B cell (primary cell): ENCODE results near the gene KRTAP29-1. TPM values are rescaled to one million over a fixed set of nuclear protein-coding genes. Genes with fewer than 3 reads are reported as not detected.
A peak's percentile ranks its signal among the peaks of the same experiment; 100 is the strongest.
"Not testable (repeated sequence)": the region's sequence is repeated elsewhere in the genome, so short reads cannot be mapped to it uniquely, and the experiment has no call there.

Experiments used
- ATAC-seq: fragments of 200-7000 bp; cut with Tn5 transposase; one replicate; pipeline ENCODE4 v1.10.0; 2021; ENCODE audit warnings: low read depth, mild to moderate bottlenecking, moderate number of reproducible peaks, moderate library complexity
- CTCF ChIA-PET: fragments of 350-600 bp; sonication (Branson Sonifier 250); formaldehyde crosslinking; loops from one replicate; lab custom pipeline; 2021; ENCODE audit warnings: antibody characterized with exemption, inconsistent platforms; lab: Charles Lee
- POLR2A ChIA-PET: fragments of 350-600 bp; sonication (Branson Sonifier 250); formaldehyde crosslinking; loops from one replicate; lab custom pipeline; 2021; ENCODE audit warnings: antibody characterized with exemption; lab: Charles Lee
- DNase-seq: peaks from one replicate; pipeline ENCODE4 v3.0.0; 2013
- H2AFZ ChIP-seq: 2 replicates; pipeline ENCODE4 v1.6.1; 2012; ENCODE audit warnings: mild to moderate bottlenecking, low read depth, low read length; ENCODE audit not compliant: insufficient read depth, poor library complexity, severe bottlenecking
- H3K27ac ChIP-seq, 2 donors: 1 replicate in 1 of 2; 2 replicates in 1 of 2; pipeline ENCODE4 v1.5.1; 2012 to 2013; ENCODE audit warnings: low read length in 2 of 2, mild to moderate bottlenecking in 2 of 2, moderate library complexity in 1 of 2
- H3K27me3 ChIP-seq, 4 experiments: fragments of 200-600 bp in 1 of 4; sonication (generic) in 1 of 4; replicated peaks in 1 of 4; 1 replicate in 2 of 4; 2 replicates in 2 of 4; pipeline versions ENCODE4 v1.6.1 to v1.7.0; 2013 to 2016; ENCODE audit warnings: low read length in 3 of 4, mild to moderate bottlenecking in 2 of 4, mixed read lengths in 1 of 4, moderate library complexity in 1 of 4; ENCODE audit not compliant: insufficient read depth in 4 of 4, control insufficient read depth in 3 of 4; ENCODE audit errors: control extremely low read depth in 1 of 4
- H3K36me3 ChIP-seq, 2 experiments: replicated peaks in 1 of 2; 1 replicate in 1 of 2; 2 replicates in 1 of 2; pipeline versions ENCODE4 v1.6.1 to v1.7.1; 2013; ENCODE audit warnings: low read length in 1 of 2; ENCODE audit not compliant: insufficient read depth in 2 of 2, control insufficient read depth in 1 of 2; ENCODE audit errors: control extremely low read depth in 1 of 2, extremely low read depth in 1 of 2
- H3K4me1 ChIP-seq, 2 donors: fragments of 200-600 bp in 1 of 2; sonication (generic) in 1 of 2; 1 replicate in 1 of 2; 2 replicates in 1 of 2; pipeline versions ENCODE4 v1.5.1 to v1.6.1; 2013 to 2017; ENCODE audit warnings: low read length in 2 of 2; ENCODE audit not compliant: control insufficient read depth in 2 of 2, insufficient read depth in 2 of 2
- H3K4me2 ChIP-seq: replicated peaks from 2 replicates; pipeline ENCODE3; 2012; ENCODE audit warnings: mild to moderate bottlenecking, low read depth, low read length; ENCODE audit not compliant: poor library complexity, severe bottlenecking
- H3K4me3 ChIP-seq, 5 experiments: fragments of 200-600 bp in 1 of 5; sonication (generic) in 1 of 5; 1 replicate in 3 of 5; 2 replicates in 2 of 5; pipeline versions ENCODE4 v1.5.1 to v1.7.0; 2011 to 2016; ENCODE audit warnings: low read length in 4 of 5, mild to moderate bottlenecking in 4 of 5, low read depth in 2 of 5, control low read depth in 1 of 5, moderate library complexity in 1 of 5; ENCODE audit not compliant: insufficient read depth in 1 of 5; ENCODE audit errors: control extremely low read depth in 1 of 5, extremely low read depth in 1 of 5
- H3K79me2 ChIP-seq: fragments of 200-600 bp; sonication (generic); one replicate; pipeline ENCODE4 v1.6.0; 2016; ENCODE audit warnings: low read length; ENCODE audit not compliant: control insufficient read depth, insufficient read depth
- H3K9ac ChIP-seq: fragments of 200-600 bp; sonication (generic); 2 replicates; pipeline ENCODE4 v1.6.1; 2017; ENCODE audit warnings: mild to moderate bottlenecking, low read length, moderate library complexity
- H3K9me3 ChIP-seq, 3 donors: one replicate each; pipeline versions ENCODE4 v1.6.1 to v1.7.1; 2013; ENCODE audit warnings: low read length in 2 of 3; ENCODE audit not compliant: control insufficient read depth in 2 of 3, insufficient read depth in 1 of 3; ENCODE audit errors: control extremely low read depth in 1 of 3
- H4K20me1 ChIP-seq: 2 replicates; pipeline ENCODE4 v1.6.0; 2012; ENCODE audit warnings: mild to moderate bottlenecking, low read length; ENCODE audit not compliant: insufficient read depth, control insufficient read depth, poor library complexity, severe bottlenecking
- H3K27ac Mint-ChIP-seq: one replicate; pipeline ENCODE4 v1.8.0; 2021; ENCODE audit warnings: mixed read lengths
- H3K27me3 Mint-ChIP-seq: one replicate; pipeline ENCODE4 v1.8.0; 2021; ENCODE audit warnings: mixed read lengths
- H3K4me1 Mint-ChIP-seq: one replicate; pipeline ENCODE4 v1.8.0; 2021; ENCODE audit warnings: mixed read lengths
- H3K4me3 Mint-ChIP-seq: one replicate; pipeline ENCODE4 v1.8.0; 2021; ENCODE audit warnings: mixed read lengths
- H3K9me3 Mint-ChIP-seq: one replicate; pipeline ENCODE4 v1.8.0; 2022; ENCODE audit warnings: mixed read lengths; ENCODE audit not compliant: insufficient read depth
- EZH2 ChIP-seq: IDR thresholded peaks from 2 replicates; pipeline ENCODE4 v1.6.1; 2012; ENCODE audit warnings: borderline replicate concordance, low read depth, mild to moderate bottlenecking, moderate library complexity, low read length; ENCODE audit not compliant: insufficient read depth, poor library complexity, severe bottlenecking
- whole genome bisulfite sequencing: methylation state at CpG from one replicate; pipeline ENCODE4 v1.1.5; 2013; ENCODE audit warnings: missing lambda C conversion rate; ENCODE audit not compliant: insufficient coverage; 5-methylcytosine and 5-hydroxymethylcytosine counted together
- intact Hi-C: fragments of 100-400 bp; cut with micrococcal nuclease; formaldehyde crosslinking; loops from one replicate; pipeline ENCODE4 v1.10.0; 2022
- polyA plus RNA-seq: library from polyadenylated mRNA; depleted of rRNA; stranded (reverse); fragments of >200 nt; gene quantifications from 2 replicates; pipeline ENCODE4 v1.2.3, GENCODE V29; 2012
- total RNA-seq, 2 donors: library from RNA; stranded (reverse); fragments of 120-200 nt in 1 of 2; gene quantifications; 1 replicate in 1 of 2; 2 replicates in 1 of 2; pipeline versions ENCODE4 v1.2.3 to v1.2.4, GENCODE V29; 2013 to 2022
- TF ChIP-seq, protein P1 (sequence below): fragments of 200-600 bp; IDR thresholded peaks from one replicate; pipeline ENCODE4 v1.8.0; 2022; ENCODE audit warnings: antibody characterized with exemption, mild to moderate bottlenecking

KRTAP29-1 gene
- total and polyA plus RNA-seq, 2 donors (not counting 1 experiment from before 2014, with no cell fraction given): 0.43 TPM; not detected in 1

DNA sequence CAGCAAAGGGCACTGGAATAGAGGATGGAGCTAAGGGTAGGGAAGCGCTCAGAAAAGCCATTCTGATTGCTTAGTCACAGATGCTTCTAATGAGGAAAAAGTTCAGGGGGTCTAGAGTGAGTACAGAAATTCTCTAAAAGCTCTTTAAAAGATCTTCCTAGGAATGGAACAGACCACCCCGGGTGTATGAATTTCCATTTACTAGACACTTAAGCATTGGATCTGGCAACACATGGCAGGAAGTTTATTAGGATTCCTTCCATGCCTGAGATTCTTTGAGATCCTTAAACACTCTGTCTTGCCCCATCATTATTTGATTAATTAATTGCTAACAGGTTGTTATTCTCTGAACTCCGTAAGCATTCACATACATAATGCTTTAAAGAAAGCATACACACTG is 18.6 kb downstream of the KRTAP29-1 start:
- ATAC-seq: no peak
- Histone ChIP-seq H3K27ac (no peak overlapping the region), H3K9ac (no peak overlapping the region), H3K9me3 (no peaks in the 10 kb centered on the region), H4K20me1 (no peaks in the 10 kb centered on the region), H3K79me2 (no peaks in the 10 kb centered on the region), H2AFZ (no peak overlapping the region), H3K36me3 (no peaks in the 10 kb centered on the region), H3K4me3 (no peak overlapping the region), H3K27me3 (no peaks in the 10 kb centered on the region), H3K4me1 (peaks cover 0 to 4% of the 10 kb centered on the region in 2 donors), H3K4me2 (no peak overlapping the region)
- POLR2A ChIA-PET: no interaction called here
- DNase-seq: peak; percentile 0
- peaks cover 3% of the 10 kb centered on the region for H3K4me1 Mint-ChIP-seq
- intact Hi-C loops: no loop called here
- H3K4me3 Mint-ChIP-seq: no peak overlapping the region
- CTCF ChIA-PET: no interaction called here
- no peak overlapping the region for H3K27ac Mint-ChIP-seq
- no peaks in the 10 kb centered on the region for H3K9me3 Mint-ChIP-seq
- TF ChIP-seq, protein P1, sequence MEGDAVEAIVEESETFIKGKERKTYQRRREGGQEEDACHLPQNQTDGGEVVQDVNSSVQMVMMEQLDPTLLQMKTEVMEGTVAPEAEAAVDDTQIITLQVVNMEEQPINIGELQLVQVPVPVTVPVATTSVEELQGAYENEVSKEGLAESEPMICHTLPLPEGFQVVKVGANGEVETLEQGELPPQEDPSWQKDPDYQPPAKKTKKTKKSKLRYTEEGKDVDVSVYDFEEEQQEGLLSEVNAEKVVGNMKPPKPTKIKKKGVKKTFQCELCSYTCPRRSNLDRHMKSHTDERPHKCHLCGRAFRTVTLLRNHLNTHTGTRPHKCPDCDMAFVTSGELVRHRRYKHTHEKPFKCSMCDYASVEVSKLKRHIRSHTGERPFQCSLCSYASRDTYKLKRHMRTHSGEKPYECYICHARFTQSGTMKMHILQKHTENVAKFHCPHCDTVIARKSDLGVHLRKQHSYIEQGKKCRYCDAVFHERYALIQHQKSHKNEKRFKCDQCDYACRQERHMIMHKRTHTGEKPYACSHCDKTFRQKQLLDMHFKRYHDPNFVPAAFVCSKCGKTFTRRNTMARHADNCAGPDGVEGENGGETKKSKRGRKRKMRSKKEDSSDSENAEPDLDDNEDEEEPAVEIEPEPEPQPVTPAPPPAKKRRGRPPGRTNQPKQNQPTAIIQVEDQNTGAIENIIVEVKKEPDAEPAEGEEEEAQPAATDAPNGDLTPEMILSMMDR: no peak
- no peak for TF ChIP-seq EZH2
- WGBS: no CpG with 5 or more reads among the region's 3 CpGs
- H3K27me3 Mint-ChIP-seq: peaks cover 34% of the 10 kb centered on the region

DNA sequence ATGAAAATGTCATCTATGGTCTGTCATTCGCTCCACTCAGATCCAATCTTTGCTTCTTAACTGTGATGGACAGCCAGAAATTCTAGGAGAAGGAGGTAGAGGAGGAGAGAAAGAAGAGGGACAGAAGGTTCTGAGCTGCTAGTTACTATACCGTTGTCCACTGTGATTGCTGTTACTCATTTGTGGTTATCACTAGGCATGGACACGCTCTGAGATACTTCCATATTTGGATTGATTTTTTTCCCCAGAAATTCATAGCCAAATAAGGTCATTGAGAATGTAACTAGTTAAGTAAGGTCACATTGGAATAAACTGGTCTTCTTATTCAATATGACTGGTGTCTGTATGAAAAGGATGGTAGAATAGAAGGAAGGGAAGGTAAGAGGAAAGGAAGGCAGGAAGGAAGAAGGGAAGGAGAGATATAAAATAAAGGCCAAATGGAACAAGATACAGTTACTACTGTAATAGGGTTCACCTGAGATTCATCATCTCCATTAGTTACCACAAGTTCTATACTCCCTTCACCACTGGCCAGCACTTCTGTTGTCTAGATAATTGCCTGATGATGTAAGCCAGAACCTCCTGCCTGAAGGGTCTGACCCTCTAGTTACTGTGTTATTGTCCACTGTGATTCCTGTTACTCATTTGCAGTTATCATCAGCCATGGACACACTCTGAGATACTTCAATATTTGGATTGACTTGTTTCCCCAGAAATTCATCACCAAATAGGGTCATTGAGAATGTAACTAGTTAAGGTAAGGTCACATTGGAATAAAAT is 24.3 kb downstream of the KRTAP29-1 start:
- Mint-ChIP-seq H3K27ac (no peak overlapping the region), H3K27me3 (peaks cover 51% of the 10 kb centered on the region), H3K9me3 (no peaks in the 10 kb centered on the region), H3K4me3 (no peak overlapping the region), H3K4me1 (no peaks in the 10 kb centered on the region)
- no peak overlapping the region for H3K4me3 ChIP-seq
- intact Hi-C loops: no loop called here
- WGBS: 100% methylated on average over 2 of the region's 3 CpGs
- CTCF ChIA-PET: no interaction called here
- POLR2A ChIA-PET: no interaction called here
- no peak for ATAC-seq
- H4K20me1 ChIP-seq: no peaks in the 10 kb centered on the region
- H3K4me2 ChIP-seq: no peak overlapping the region
- H3K79me2 ChIP-seq: no peaks in the 10 kb centered on the region
- no peak overlapping the region for H2AFZ ChIP-seq
- H3K4me1 ChIP-seq: no peaks in the 10 kb centered on the region
- no peak overlapping the region for H3K9ac ChIP-seq
- no peaks in the 10 kb centered on the region for H3K36me3 ChIP-seq
- H3K27ac ChIP-seq: no peak overlapping the region
- TF ChIP-seq, protein P1: no peak
- TF ChIP-seq EZH2: no peak
- peak; percentile 0 for DNase-seq
- peaks cover 0 to 9% (median 4%) of the 10 kb centered on the region in 4 experiments for H3K27me3 ChIP-seq
- H3K9me3 ChIP-seq: no peaks in the 10 kb centered on the region

GRCh38 chr17:41275648-41276190 is 26.9 kb downstream of the KRTAP29-1 start, which contains the start of gene KRTAP9-7:
TSS of gene KRTAP9-7 (plus strand) at chr17:41275698. CDS start at chr17:41275698, 0 bp downstream.
- peaks cover 47% of the 10 kb centered on the region for H3K27me3 Mint-ChIP-seq
- H4K20me1 ChIP-seq, ATAC-seq, H3K9me3 ChIP-seq, H3K4me1 Mint-ChIP-seq, H3K4me1 ChIP-seq, H3K9ac ChIP-seq, H3K27ac Mint-ChIP-seq, H3K36me3 ChIP-seq, H3K9me3 Mint-ChIP-seq, H3K27ac ChIP-seq, H3K27me3 ChIP-seq, H3K79me2 ChIP-seq, H3K4me3 ChIP-seq, CTCF ChIA-PET, POLR2A ChIA-PET, H3K4me2 ChIP-seq, H2AFZ ChIP-seq, H3K4me3 Mint-ChIP-seq, DNase-seq: not testable (repeated sequence)
- intact Hi-C loops: loop anchor here (1.0 kb wide), 1 partner anchor 11 kb away; no protein-coding TSS in a partner anchor
- 84% methylated on average over 3 of the region's 3 CpGs for WGBS
